HG03097 (cell line): ENCODE results near the gene EIF3D.
A peak's percentile ranks its signal among the peaks of the same experiment; 100 is the strongest.

Experiments used
- ATAC-seq: cut with Tn5 transposase; IDR thresholded peaks from one replicate; pipeline ENCODE4 v1.9.1; 2021; ENCODE audit not compliant: unreplicated experiment, low FRiP score

Gene EIF3D, protein sequence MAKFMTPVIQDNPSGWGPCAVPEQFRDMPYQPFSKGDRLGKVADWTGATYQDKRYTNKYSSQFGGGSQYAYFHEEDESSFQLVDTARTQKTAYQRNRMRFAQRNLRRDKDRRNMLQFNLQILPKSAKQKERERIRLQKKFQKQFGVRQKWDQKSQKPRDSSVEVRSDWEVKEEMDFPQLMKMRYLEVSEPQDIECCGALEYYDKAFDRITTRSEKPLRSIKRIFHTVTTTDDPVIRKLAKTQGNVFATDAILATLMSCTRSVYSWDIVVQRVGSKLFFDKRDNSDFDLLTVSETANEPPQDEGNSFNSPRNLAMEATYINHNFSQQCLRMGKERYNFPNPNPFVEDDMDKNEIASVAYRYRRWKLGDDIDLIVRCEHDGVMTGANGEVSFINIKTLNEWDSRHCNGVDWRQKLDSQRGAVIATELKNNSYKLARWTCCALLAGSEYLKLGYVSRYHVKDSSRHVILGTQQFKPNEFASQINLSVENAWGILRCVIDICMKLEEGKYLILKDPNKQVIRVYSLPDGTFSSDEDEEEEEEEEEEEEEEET

DNA sequence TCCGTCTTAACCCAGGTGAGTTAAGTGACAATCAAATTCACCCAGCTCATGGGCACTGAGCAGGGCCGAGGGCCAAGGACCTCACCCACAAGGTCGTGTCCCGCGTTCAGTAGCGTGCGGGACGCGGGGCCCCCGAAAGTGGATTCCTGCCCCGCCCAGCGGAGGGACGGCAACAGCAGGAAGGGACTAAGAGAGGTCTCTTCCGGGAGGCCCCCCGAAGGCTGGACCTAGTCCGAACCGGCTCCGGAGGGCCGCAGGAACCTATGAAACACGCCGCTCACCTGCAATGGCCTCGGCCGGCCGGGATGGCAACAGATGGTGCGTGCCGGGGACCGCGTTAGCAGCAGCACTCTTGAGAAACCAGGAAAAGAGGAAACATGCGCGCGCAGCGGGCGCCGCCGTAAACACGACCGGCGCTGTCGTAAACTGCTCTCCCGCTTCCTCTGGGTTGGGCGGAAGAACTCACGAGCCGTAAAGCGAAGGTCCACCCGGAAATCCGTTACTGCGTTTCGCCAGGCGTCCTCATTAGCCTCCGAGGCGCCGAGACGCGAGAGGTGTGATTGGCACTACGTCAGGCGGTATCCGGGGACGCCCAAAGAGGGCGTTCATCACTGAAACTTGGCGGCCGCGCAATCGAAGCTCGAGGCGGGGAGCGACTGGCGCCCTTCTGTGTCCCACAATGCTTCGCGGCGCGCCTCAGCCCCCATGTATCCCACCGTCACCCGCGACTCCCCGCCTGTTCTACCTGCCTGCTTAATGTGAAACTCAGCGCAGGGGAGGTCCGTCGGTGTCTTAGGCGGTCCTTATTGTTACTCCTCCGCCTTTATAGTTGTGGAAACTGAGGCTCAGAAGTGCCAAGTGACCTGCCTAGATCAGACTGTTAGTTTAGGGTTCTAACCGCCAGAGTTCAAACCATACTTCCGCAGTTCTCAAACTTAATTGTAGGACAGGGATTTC lies at the start of gene EIF3D:
Gene EIF3D (minus strand): TSS at position 372 of the 957 bp plus-strand sequence. CDS start 3,045 bp downstream, outside the sequence.
- peak; percentile 94 for ATAC-seq

DNA sequence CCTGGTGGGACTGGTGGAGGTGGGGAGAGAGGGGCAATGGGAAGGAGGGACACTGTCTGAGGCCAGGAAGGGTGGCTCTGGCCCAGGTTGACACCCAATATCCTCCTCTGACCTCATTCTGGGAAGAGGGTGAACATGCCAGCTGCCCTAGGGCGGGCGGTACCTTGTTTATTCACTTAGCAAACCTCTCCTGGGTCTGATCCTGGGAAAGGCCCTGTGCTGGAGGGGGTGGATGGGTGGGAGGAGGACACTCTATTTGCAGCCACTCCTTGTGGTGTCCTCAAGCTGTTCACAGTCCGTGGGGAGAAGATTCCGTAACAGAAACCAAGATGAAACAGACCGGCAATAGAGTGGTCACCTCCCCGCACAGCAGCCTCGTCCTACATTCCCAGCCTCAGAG lies 49.7 kb upstream of the EIF3D start:
- ATAC-seq = no peak

DNA sequence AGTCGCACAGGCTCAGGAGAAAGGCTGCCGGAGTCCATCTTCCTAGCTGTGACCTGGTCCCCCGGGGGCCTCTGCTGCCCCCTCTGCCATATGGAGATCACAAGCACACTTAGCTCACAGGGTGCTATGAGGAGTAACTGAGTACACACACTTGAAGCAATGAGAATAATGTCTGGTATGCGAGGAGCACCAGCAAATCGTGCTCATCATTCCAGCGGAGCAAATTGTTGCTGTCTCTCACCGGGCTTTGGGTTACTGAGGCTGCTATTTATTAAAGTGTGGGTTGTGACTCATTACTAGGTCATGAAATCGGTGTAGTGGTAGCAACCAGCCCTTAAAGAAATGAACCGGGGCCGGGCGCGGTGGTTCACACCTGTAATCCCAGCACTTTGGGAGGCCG lies 48.1 kb upstream of the EIF3D start:
- no peak for ATAC-seq

- no peak for ATAC-seq
Observed at GRCh38 chr22:36574728-36575127, 45.8 kb upstream of the EIF3D start.

DNA sequence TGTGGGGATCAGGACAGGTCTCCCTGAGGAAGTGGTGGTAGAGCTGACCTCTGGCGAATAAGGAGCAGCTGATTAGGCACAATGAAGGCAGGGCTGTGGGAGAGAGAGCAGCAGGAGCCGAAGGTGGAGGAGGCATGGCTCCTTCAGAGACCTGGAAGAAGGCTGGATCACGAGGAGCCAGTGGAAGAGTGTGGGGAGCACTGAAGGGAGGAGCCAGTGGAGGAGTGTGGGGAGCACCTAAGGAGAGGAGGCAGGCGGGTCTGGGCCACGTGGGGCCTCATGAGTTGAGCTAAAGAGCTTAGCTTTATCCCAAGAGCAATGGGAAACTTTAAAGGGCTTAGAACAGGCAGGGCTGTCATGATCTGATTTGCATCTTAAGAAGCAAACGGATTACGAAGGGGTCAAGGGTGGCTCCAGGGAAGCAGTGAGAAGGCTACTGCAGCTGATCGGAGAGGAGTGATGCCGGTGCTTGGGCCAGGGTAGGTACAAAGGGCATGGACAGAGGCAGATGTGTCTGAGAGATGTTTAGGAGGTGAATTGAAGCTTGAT lies 44.9 kb upstream of the EIF3D start:
- no peak for ATAC-seq

DNA sequence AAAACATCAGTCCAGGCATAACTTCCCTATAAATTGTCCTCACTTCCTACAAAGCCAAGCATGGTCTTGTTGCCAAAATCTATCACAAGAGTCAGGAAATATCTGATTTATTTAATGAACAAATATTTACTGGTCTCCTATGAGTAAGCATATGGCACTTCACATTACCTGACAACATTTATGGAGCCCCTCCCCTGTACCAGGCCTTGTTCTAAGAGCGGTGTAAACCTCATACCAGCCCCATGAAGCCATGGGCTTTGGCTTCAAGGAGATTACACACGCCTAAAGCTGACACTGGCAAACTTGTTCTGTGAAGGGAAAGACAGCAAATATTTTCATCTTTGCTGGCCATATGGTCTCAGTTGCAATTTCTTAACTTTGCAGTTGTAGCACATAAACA lies 43.0 kb upstream of the EIF3D start:
- no peak for ATAC-seq

DNA sequence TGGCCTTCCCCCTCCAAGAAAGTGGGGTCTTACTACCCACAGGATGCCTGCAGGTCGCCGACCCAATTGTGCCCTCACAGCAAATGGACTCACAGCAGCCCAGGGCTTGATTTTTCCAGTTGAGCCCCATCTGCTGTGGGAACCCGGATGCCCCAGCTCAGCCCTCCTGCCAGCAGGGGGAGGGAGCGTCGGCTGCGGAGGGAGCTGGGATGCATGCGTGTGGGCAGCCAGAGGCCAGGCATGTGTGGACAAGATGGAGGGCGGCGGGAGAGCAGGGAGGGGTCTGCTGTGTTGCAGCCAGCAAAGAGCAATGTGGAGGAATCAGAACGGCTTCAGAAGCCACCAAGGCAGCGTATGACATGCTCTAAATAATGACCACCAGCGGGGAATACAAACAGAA lies 41.0 kb upstream of the EIF3D start:
- no peak for ATAC-seq

DNA sequence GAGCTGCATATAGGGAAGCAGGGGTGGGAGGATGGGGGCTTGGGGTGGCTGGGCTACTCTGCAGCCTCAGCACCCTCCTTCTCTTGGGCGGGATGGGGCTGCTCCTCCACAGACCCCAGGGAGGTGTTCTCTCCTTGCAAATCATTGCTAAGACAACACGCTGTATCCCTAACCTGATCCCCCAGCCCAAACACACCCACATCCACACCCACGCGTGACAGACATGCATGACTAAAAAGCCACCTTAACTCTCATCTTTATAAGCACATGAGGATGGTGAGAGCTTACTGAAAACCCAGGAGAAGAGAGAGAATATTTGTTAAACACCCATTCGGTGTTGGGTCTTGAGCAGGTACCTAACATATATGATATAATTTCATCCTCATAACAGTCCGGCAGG lies 39.9 kb upstream of the EIF3D start:
- no peak for ATAC-seq

GRCh38 chr22:36566720-36567119 lies 37.8 kb upstream of the EIF3D start:
- no peak for ATAC-seq

GRCh38 chr22:36565686-36566085 lies 36.7 kb upstream of the EIF3D start:
- no peak for ATAC-seq

- no peak for ATAC-seq
Observed at GRCh38 chr22:36565159-36565507, 36.2 kb upstream of the EIF3D start.

DNA sequence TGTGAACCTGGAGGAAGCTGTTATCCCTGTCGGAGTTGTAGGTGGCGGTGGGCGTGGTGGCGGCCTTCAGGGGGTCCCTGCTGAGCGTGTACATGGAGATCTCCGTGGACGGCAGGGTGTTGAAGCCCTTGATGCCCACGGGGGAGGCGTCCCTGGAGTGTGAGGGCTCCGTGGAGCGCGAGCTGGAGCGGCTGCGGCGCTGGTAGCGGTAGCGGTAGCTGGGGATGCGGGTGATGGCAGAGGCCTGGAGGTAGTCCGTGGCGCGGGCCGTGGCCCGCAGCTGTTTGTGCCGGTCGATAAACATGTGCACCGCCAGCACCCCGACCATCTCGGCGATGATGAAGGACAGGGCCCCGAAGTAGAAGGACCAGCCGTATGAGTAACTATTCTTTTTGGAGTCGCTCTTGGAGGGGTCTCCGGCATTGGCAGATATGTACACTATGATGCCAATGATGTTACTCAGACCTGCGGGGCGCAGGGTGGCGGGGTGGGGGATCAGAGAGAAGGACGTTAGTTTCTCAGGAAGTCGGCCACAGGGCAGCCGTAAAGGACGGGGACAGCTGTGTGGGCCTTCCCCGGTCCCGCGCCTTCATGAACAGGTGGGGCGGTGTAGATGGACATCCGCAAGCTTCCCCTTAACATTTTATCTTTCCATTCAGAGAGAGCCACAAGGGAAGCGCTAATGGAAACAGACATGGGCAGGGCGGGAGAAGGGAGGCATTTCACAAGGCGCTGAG lies 35.6 kb upstream of the EIF3D start:
- ATAC-seq = no peak

DNA sequence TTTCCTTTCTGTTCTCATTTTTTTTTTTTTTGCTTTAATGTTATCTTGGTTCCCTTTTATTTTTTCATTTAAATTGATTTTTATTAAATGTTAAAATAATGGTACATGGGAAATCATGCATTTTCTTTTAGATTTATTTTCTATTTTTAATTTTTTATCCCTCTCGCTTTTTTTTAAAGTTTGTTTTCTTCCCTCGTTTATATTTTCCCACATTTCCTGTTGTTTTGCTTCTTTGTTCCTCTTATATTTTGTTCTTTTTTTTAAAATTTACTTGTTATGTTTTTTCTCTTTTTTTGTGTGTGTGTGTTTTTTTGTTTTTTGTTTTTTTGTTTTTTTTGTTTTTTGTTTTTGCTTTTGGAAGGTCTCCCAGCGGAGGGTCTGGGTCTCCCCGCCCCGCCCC lies 34.9 kb upstream of the EIF3D start:
- no peak for ATAC-seq

- ATAC-seq = no peak
Observed at GRCh38 chr22:36563444-36563843, 34.5 kb upstream of the EIF3D start.

GRCh38 chr22:36563001-36563400 lies 34.0 kb upstream of the EIF3D start:
- no peak for ATAC-seq

DNA sequence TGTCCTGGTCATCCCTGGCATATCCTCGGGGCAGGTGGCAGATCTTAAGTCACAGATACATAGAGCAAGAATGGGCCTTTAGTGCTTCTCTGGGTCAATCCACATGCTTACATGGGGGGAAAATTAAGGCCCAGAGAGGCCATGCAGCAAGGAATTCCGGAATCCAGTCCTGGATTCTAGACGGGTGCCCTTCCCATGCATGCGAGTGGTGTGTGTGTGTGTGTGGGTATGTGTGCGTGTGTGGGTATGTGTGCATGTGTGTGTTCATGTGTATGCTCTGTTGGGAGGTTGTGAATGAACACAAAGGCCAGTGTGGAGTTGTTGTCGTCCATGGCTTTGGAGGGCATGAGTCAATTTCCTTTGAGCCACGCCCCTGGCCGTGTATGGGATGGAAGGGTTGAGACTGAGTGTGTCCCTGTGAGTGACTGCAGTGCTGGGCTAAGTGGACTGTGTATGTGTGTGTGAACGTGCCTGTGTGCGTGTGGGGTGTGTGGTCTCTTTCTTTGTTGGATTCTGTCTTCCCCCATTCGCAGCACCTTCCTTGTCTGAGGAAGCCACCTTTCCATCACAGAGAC lies 33.4 kb upstream of the EIF3D start:
- no peak for ATAC-seq

DNA sequence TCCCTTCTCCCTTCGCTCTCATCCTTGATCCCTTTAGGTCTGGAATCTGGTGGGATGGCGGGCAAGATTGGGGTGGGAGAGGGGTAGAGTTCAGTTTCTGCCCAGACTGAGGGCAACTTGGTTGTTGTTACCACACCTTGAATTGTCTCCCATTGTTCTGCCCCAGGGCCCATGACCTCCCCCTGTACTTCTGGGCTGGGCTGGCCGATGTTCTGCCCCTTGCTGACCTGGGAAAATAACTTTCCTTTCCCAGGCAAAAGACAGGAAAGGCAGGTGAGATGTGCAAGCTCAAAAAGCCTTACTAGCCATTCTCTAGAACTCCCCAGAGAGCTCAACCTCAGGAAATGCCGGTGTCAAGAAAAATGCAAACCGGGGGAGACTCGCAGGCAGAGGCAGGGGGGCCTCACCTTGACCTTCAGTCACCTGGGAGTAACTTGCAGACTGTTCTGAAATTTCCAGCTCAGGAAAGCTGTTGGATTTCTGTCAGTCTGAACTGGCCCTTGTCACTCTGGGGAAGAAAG lies 32.4 kb upstream of the EIF3D start:
- no peak for ATAC-seq

- ATAC-seq = no peak
Observed at GRCh38 chr22:36560001-36560400, 31.0 kb upstream of the EIF3D start.

DNA sequence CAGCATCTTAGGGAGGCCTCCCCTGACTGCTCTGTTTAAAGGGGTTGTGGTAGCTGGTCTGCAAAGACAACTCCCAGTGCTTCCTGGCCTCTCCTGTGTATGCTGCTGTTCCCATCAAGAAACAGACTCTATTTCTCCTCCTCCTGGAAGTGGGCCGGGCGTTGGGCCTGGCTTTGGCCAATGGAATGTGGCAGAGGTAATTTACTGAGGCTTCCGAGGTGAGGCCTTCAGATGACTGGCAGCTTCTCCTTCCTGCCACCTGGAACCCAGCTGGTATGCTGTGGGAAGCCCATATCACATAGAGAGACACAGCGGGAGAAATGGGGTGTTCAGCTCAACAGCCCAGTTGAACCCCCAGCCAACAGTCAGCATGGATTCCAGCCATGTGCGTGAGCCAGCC lies 25.1 kb upstream of the EIF3D start:
- ATAC-seq = no peak

DNA sequence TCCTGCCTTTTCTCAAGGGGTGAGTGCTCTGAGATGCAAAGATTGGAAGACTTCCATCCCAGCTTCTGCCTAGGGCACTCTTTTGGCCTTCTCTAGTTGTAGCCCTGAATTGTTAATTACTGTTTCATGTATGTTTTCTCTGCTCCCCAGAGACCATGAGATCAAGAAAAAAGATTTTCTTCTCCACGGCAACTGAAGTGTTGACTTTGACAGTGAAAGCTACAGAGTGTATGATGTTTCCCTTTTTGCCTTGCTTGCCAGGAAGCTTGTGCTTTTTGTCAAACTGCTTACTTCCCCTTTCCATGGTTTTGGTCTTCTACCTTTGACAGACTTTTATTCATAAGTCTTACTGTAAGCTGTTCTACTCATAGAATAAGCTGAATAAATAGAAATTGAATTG lies 23.3 kb upstream of the EIF3D start:
- ATAC-seq = no peak
